PC-3 (cell line): Measurements from ENCODE around the gene C11orf68. TPM values are rescaled to one million over a fixed set of nuclear protein-coding genes. Genes with fewer than 3 reads are reported as not detected.

ENCODE experiments used
- ATAC-seq: fragments of 200-7000 bp; cut with Tn5 transposase; 2 replicates; pipeline ENCODE4 v1.9.1; 2020; ENCODE audit warnings: mild to moderate bottlenecking, moderate library complexity
- BruUV-seq: library from RNA; stranded (reverse); fragments of 400-500 nt; replicated peaks from 2 replicates; lab custom pipeline; 2021; lab: Mats Ljungman, UMichigan
- CTCF ChIA-PET: fragments of 300-600 bp; sonication (Branson Sonifier 250); formaldehyde crosslinking; loops from one replicate; lab custom pipeline; 2022; ENCODE audit warnings: antibody characterized with exemption; lab: Charles Lee
- POLR2A ChIA-PET: fragments of 300-600 bp; sonication (Branson Sonifier 250); formaldehyde crosslinking; loops from one replicate; lab custom pipeline; 2022; ENCODE audit warnings: antibody characterized with exemption; ENCODE audit not compliant: unreplicated experiment; lab: Charles Lee
- DNase-seq: peaks from one replicate; pipeline ENCODE4 v3.0.0-alpha.2; 2015
- H2AFZ ChIP-seq: fragments of 300-600 bp; sonication (generic); 2 replicates; pipeline ENCODE4 v1.6.0; 2016; ENCODE audit warnings: antibody characterized with exemption, low read length
- H3F3A ChIP-seq: fragments of 300-600 bp; sonication (generic); one replicate; pipeline ENCODE4 v1.6.0; 2017; ENCODE audit warnings: antibody characterized with exemption, low read length, control low read depth, mild to moderate bottlenecking; ENCODE audit not compliant: unreplicated experiment
- H3K27ac ChIP-seq: fragments of 300-600 bp; sonication (generic); 2 replicates; pipeline ENCODE4 v1.5.1; 2016; ENCODE audit warnings: mild to moderate bottlenecking, low read length
- H3K27me3 ChIP-seq: fragments of 300-600 bp; sonication (generic); 2 replicates; pipeline ENCODE4 v1.6.1; 2016; ENCODE audit warnings: low read length, mixed read lengths
- H3K36me3 ChIP-seq: fragments of 300-600 bp; sonication (generic); 2 replicates; pipeline ENCODE4 v1.6.1; 2016; ENCODE audit warnings: low read depth, mixed run types, low read length, mixed read lengths
- H3K4me1 ChIP-seq: fragments of 300-600 bp; sonication (generic); 2 replicates; pipeline ENCODE4 v1.5.1; 2016; ENCODE audit warnings: low read length; ENCODE audit not compliant: insufficient read depth
- H3K4me2 ChIP-seq: fragments of 300-600 bp; sonication (generic); 2 replicates; pipeline ENCODE4 v1.6.0; 2016; ENCODE audit warnings: low read length
- H3K4me3 ChIP-seq: fragments of 300-600 bp; sonication (generic); 2 replicates; pipeline ENCODE4 v1.5.1; 2016; ENCODE audit warnings: mild to moderate bottlenecking, low read length, mixed read lengths
- H3K79me2 ChIP-seq: fragments of 300-600 bp; sonication (generic); 2 replicates; pipeline ENCODE4 v1.6.1; 2017; ENCODE audit warnings: low read length, mixed read lengths
- H3K9ac ChIP-seq: fragments of 300-600 bp; sonication (generic); 2 replicates; pipeline ENCODE4 v1.6.0; 2016; ENCODE audit warnings: mild to moderate bottlenecking, low read length
- H3K9me2 ChIP-seq: fragments of 300-600 bp; sonication (generic); replicated peaks from 2 replicates; pipeline ENCODE4 v1.6.1; 2016; ENCODE audit warnings: mixed run types, low read length, mixed read lengths
- H3K9me3 ChIP-seq: fragments of 300-600 bp; sonication (generic); 2 replicates; pipeline ENCODE4 v1.6.1; 2016; ENCODE audit warnings: low read length, mixed read lengths
- H4K20me1 ChIP-seq: fragments of 300-600 bp; sonication (generic); 2 replicates; pipeline ENCODE4 v1.6.1; 2016; ENCODE audit warnings: low read length, mixed read lengths
- EZH2 ChIP-seq: fragments of 300-600 bp; sonication (generic); IDR thresholded peaks from one replicate; pipeline ENCODE4 v1.6.1; 2017; ENCODE audit warnings: antibody characterized with exemption, mild to moderate bottlenecking, low read length; ENCODE audit not compliant: unreplicated experiment
- EZH2phosphoT487 ChIP-seq: fragments of 300-600 bp; sonication (generic); IDR thresholded peaks from 2 replicates; pipeline ENCODE4 v1.6.1; 2018; ENCODE audit warnings: mild to moderate bottlenecking, antibody characterized with exemption, low read length, borderline replicate concordance
- intact Hi-C: fragments of 100-400 bp; cut with micrococcal nuclease; formaldehyde crosslinking; loops from 2 replicates; pipeline ENCODE4 v1.9.0; 2023
- total RNA-seq: library from RNA; depleted of rRNA; stranded (reverse); fragments of >200 nt; gene quantifications from 2 replicates; pipeline ENCODE4 v1.2.3, GENCODE V29; 2014
- TF ChIP-seq, protein P1 (sequence below): fragments of 300-600 bp; sonication (generic); conservative IDR thresholded peaks from 2 replicates; pipeline ENCODE4 v1.5.1; 2017; ENCODE audit warnings: antibody characterized with exemption, low read depth, mild to moderate bottlenecking, low read length

C11orf68 gene
- total RNA-seq, 1 experiment from 2014 or later: 61.3 TPM

DNA sequence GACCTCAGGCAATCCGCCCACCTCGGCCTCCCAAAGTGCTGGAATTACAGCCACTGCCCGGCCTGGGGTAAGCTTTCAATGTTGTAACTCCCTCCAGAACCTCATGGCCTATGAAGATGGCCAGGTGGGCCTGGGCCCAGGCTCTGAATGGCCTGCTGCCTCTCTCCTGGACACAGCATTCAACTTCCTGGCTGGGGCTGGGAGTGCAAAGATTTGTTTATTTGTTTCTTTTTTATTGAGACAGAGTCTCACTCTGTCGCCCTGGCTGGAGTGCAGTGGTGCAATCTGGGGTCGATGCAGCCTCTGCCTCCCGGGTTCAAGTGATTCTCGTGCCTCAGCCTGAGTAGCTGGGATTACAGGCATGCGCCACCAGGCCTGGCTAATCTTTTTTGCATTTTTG lies 25.9 kb upstream of the C11orf68 start:
- H4K20me1 ChIP-seq: no peaks in the 10 kb centered on the region
- H3K9ac ChIP-seq: no peak overlapping the region
- no peak overlapping the region for H2AFZ ChIP-seq
- H3F3A ChIP-seq: no peaks in the 10 kb centered on the region
- H3K4me1 ChIP-seq: peaks cover 10% of the 10 kb centered on the region; the same call in 1 of the 2 replicates
- ChIA-PET POLR2A (no interaction called here), CTCF (no interaction called here)
- no TSS peak for BruUV-seq
- ATAC-seq (no peak), DNase-seq (no peak)
- no peaks in the 10 kb centered on the region for H3K9me3 ChIP-seq
- H3K4me2 ChIP-seq: no peak overlapping the region
- H3K79me2 ChIP-seq: no peaks in the 10 kb centered on the region
- intact Hi-C loops: no loop called here
- no peak overlapping the region for H3K27ac ChIP-seq
- H3K27me3 ChIP-seq: no peaks in the 10 kb centered on the region
- TF ChIP-seq EZH2phosphoT487 (no peak), EZH2 (no peak)
- TF ChIP-seq, protein P1, sequence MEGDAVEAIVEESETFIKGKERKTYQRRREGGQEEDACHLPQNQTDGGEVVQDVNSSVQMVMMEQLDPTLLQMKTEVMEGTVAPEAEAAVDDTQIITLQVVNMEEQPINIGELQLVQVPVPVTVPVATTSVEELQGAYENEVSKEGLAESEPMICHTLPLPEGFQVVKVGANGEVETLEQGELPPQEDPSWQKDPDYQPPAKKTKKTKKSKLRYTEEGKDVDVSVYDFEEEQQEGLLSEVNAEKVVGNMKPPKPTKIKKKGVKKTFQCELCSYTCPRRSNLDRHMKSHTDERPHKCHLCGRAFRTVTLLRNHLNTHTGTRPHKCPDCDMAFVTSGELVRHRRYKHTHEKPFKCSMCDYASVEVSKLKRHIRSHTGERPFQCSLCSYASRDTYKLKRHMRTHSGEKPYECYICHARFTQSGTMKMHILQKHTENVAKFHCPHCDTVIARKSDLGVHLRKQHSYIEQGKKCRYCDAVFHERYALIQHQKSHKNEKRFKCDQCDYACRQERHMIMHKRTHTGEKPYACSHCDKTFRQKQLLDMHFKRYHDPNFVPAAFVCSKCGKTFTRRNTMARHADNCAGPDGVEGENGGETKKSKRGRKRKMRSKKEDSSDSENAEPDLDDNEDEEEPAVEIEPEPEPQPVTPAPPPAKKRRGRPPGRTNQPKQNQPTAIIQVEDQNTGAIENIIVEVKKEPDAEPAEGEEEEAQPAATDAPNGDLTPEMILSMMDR: no peak
- no peaks in the 10 kb centered on the region for H3K9me2 ChIP-seq
- H3K36me3 ChIP-seq: no peaks in the 10 kb centered on the region
- no peak overlapping the region for H3K4me3 ChIP-seq

DNA sequence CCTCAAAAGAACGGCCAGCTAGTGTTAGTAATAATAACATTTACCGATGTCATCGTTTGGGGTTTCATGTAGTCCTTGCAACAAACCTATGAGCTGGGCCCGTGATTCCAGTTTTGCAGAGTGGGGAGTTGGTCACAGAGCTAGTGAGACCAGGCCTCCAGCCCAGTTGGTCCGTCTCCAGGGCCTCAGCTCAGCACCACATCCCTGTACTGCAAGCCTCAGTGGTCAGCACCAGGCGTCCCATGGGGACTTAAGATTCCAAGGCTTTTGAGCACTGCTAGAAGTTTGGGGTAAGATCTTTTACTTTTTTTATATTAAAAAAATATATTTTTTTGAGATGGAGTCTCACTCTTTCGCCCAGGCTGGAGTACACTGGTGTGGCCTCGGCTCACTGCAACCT lies 25.3 kb upstream of the C11orf68 start:
- Histone ChIP-seq H3K9ac (no peak overlapping the region), H3F3A (no peaks in the 10 kb centered on the region), H3K9me3 (no peaks in the 10 kb centered on the region), H3K36me3 (no peaks in the 10 kb centered on the region), H3K4me1 (peaks cover 10% of the 10 kb centered on the region; the same call in 1 of the 2 replicates), H3K4me2 (no peak overlapping the region), H3K27me3 (no peaks in the 10 kb centered on the region), H2AFZ (no peak overlapping the region), H3K4me3 (no peak overlapping the region), H3K9me2 (no peaks in the 10 kb centered on the region), H4K20me1 (no peaks in the 10 kb centered on the region), H3K27ac (no peak overlapping the region), H3K79me2 (no peaks in the 10 kb centered on the region)
- ATAC-seq (no peak), DNase-seq (no peak)
- intact Hi-C loops: no loop called here
- no TSS peak for BruUV-seq
- ChIA-PET POLR2A (no interaction called here), CTCF (no interaction called here)
- TF ChIP-seq, protein P1: no peak
- TF ChIP-seq EZH2: no peak
- no peak for TF ChIP-seq EZH2phosphoT487

DNA sequence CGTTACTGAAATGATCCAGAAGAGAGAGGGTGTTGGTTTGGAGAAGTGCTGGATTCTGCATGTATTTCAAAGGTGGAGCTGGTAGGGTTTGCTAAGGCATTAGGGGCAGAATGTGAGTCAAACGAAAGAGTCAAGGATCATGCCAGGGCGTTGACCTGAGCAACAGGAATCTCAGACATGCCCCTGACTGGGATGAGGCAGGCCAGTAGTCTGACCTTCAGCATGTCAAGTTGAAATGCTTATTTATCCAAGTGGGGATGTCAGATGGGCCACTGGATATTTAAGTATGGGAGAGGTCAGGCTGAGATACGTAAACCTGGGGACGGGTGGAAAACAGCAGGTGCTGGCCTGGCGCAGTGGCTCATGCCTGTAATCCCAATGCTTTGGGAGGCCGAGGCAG lies 23.7 kb upstream of the C11orf68 start:
- H2AFZ ChIP-seq: no peak overlapping the region
- CTCF ChIA-PET: no interaction called here
- H3K4me3 ChIP-seq: no peak overlapping the region
- H3K27ac ChIP-seq: no peak overlapping the region
- no peak for DNase-seq
- no peaks in the 10 kb centered on the region for H3K9me2 ChIP-seq
- H3K4me2 ChIP-seq: no peak overlapping the region
- H3K79me2 ChIP-seq: no peaks in the 10 kb centered on the region
- no peaks in the 10 kb centered on the region for H3K9me3 ChIP-seq
- no peaks in the 10 kb centered on the region for H3K36me3 ChIP-seq
- no peak for ATAC-seq
- no peaks in the 10 kb centered on the region for H3F3A ChIP-seq
- H3K27me3 ChIP-seq: no peaks in the 10 kb centered on the region
- no peak overlapping the region for H3K9ac ChIP-seq
- TF ChIP-seq EZH2phosphoT487: no peak
- no peak for TF ChIP-seq EZH2
- TF ChIP-seq, protein P1: no peak
- peaks cover 10% of the 10 kb centered on the region; the same call in 1 of the 2 replicates for H3K4me1 ChIP-seq
- intact Hi-C loops: no loop called here
- H4K20me1 ChIP-seq: no peaks in the 10 kb centered on the region
- POLR2A ChIA-PET: no interaction called here
- no TSS peak for BruUV-seq
